PFSK-1 (cell line): ENCODE data around the gene ZNF581.

Experiments
- FOXP2 ChIP-seq: optimal IDR thresholded peaks from 2 replicates; pipeline ENCODE3; 2011; ENCODE audit warnings: borderline replicate concordance, control low read depth, inconsistent platforms; ENCODE audit not compliant: insufficient read depth; ENCODE audit errors: extremely low read length, extremely low read depth
- POLR2AphosphoS5 ChIP-seq: IDR thresholded peaks from 2 replicates; pipeline ENCODE4 v1.6.1; 2012; ENCODE audit warnings: low read depth, mild to moderate bottlenecking, control low read depth, low read length, moderate library complexity
- REST ChIP-seq, 2 experiments: IDR thresholded peaks; 2 replicates each; pipeline versions ENCODE4 v1.6.1 to v1.8.0; 2011 to 2012; ENCODE audit warnings: low read depth in 2 of 2, low read length in 2 of 2, control low read depth in 1 of 2, inconsistent platforms in 1 of 2, mild to moderate bottlenecking in 1 of 2, moderate library complexity in 1 of 2; ENCODE audit not compliant: insufficient read depth in 1 of 2
- SIN3A ChIP-seq: IDR thresholded peaks from 2 replicates; pipeline ENCODE4 v1.6.1; 2012; ENCODE audit warnings: mild to moderate bottlenecking, low read length, moderate library complexity, borderline replicate concordance; ENCODE audit not compliant: insufficient read depth
- TAF1 ChIP-seq: IDR thresholded peaks from 2 replicates; pipeline ENCODE4 v1.6.1; 2012; ENCODE audit warnings: low read length, control low read depth, borderline replicate concordance; ENCODE audit not compliant: insufficient read depth

GRCh38 chr19:55684946-55685681 lies 41.7 kb downstream of the ZNF581 start:
- TF ChIP-seq REST (IDR thresholded peaks at IDR 0.05; ENCODE audit: insufficient read depth in 1 of 2, low read depth in 2 of 2, low read length in 2 of 2) (no peak), POLR2AphosphoS5 (no peak), TAF1 (no peak), SIN3A (no peak), FOXP2 (no peak)
